Rectal smooth muscle tissue (tissue), 1 donor: ENCODE results near the gene PPP1R12C.

ENCODE experiments used
- H3K27ac ChIP-seq: one replicate; pipeline ENCODE4 v1.7.0; 2013; ENCODE audit warnings: low read depth, low read length, inconsistent platforms
- H3K27me3 ChIP-seq: one replicate; pipeline ENCODE4 v1.7.0; 2013; ENCODE audit warnings: low read length; ENCODE audit not compliant: control insufficient read depth, insufficient read depth
- H3K36me3 ChIP-seq: one replicate; pipeline ENCODE4 v1.7.0; 2013; ENCODE audit warnings: low read length; ENCODE audit not compliant: control insufficient read depth, insufficient read depth
- H3K4me1 ChIP-seq: one replicate; pipeline ENCODE4 v1.7.0; 2013; ENCODE audit warnings: low read length; ENCODE audit not compliant: control insufficient read depth, insufficient read depth
- H3K4me3 ChIP-seq: one replicate; pipeline ENCODE4 v1.7.0; 2013; ENCODE audit warnings: low read length
- H3K9ac ChIP-seq: one replicate; pipeline ENCODE4 v1.7.0; 2013; ENCODE audit warnings: low read length

The PPP1R12C gene

GRCh38 chr19:55046975-55047622 lies 70.3 kb downstream of the PPP1R12C start:
- Histone ChIP-seq H3K4me1 (no peaks in the 10 kb centered on the region), H3K4me3 (no peak overlapping the region), H3K27ac (no peak overlapping the region), H3K9ac (no peak overlapping the region), H3K27me3 (no peaks in the 10 kb centered on the region), H3K36me3 (peaks cover 28% of the 10 kb centered on the region)

GRCh38 chr19:55044771-55045716 lies 72.4 kb downstream of the PPP1R12C start:
- H3K4me3 ChIP-seq, result no peak overlapping the region
- H3K36me3 ChIP-seq, result peaks cover 23% of the 10 kb centered on the region
- H3K9ac ChIP-seq, result no peak overlapping the region
- H3K27me3 ChIP-seq, result no peaks in the 10 kb centered on the region
- H3K27ac ChIP-seq, result no peak overlapping the region
- no peaks in the 10 kb centered on the region for H3K4me1 ChIP-seq

GRCh38 chr19:55044286-55044685 lies 73.2 kb downstream of the PPP1R12C start:
- Histone ChIP-seq H3K4me1 (no peaks in the 10 kb centered on the region), H3K27me3 (no peaks in the 10 kb centered on the region), H3K36me3 (peaks cover 23% of the 10 kb centered on the region), H3K27ac (no peak overlapping the region), H3K9ac (no peak overlapping the region), H3K4me3 (no peak overlapping the region)

GRCh38 chr19:55042688-55043087 lies 74.7 kb downstream of the PPP1R12C start:
- no peak overlapping the region for H3K9ac ChIP-seq
- no peak overlapping the region for H3K27ac ChIP-seq
- no peak overlapping the region for H3K4me3 ChIP-seq
- no peaks in the 10 kb centered on the region for H3K27me3 ChIP-seq
- H3K4me1 ChIP-seq, result no peaks in the 10 kb centered on the region
- H3K36me3 ChIP-seq, result peaks cover 18% of the 10 kb centered on the region

- H3K36me3 ChIP-seq, result peaks cover 14% of the 10 kb centered on the region
- H3K9ac ChIP-seq, result no peak overlapping the region
- no peaks in the 10 kb centered on the region for H3K27me3 ChIP-seq
- H3K27ac ChIP-seq, result no peak overlapping the region
- H3K4me1 ChIP-seq, result no peaks in the 10 kb centered on the region
- H3K4me3 ChIP-seq, result no peak overlapping the region
Observed at GRCh38 chr19:55042344-55042678, 75.1 kb downstream of the PPP1R12C start.

GRCh38 chr19:55041627-55042343 lies 75.7 kb downstream of the PPP1R12C start:
- Histone ChIP-seq H3K4me3 (no peak overlapping the region), H3K9ac (no peak overlapping the region), H3K4me1 (no peaks in the 10 kb centered on the region), H3K36me3 (peaks cover 9% of the 10 kb centered on the region), H3K27me3 (no peaks in the 10 kb centered on the region), H3K27ac (no peak overlapping the region)

- no peak overlapping the region for H3K4me3 ChIP-seq
- H3K9ac ChIP-seq, result no peak overlapping the region
- no peaks in the 10 kb centered on the region for H3K4me1 ChIP-seq
- H3K36me3 ChIP-seq, result peaks cover 8% of the 10 kb centered on the region
- no peaks in the 10 kb centered on the region for H3K27me3 ChIP-seq
- H3K27ac ChIP-seq, result no peak overlapping the region
Observed at GRCh38 chr19:55041244-55041626, 76.2 kb downstream of the PPP1R12C start.
